ENCODE measurements around the gene CYSLTR2.
"Not testable (repeated sequence)": the region's sequence is repeated elsewhere in the genome, so short reads cannot be mapped to it uniquely, and the experiment has no call there.

Gene CYSLTR2

DNA sequence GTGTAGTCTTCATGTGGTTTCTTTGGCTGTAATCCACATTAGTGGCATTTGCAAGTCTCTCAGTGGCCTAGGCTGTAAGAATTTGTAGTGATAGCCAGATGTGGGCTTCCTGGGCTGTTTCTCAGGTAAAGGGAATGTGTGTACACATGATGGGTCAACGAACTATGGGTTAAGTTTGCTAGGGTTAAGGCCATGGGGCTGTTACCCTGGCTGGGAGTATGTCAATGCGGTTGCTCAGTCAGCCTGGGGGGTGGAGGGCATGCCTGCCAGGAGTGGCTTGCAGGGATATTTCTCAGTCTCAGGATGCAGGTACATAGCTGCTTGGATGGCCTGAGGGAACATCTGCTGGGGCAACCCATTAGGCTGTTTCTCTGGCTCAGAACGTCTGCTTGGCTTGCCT lies 13.4 kb downstream of the CYSLTR2 start:
- no peaks in the 10 kb centered on the region for H3K4me1 ChIP-seq (ENCODE audit: insufficient read depth, insufficient read length)
- no peak for TF ChIP-seq ZNF274 (IDR thresholded peaks at IDR 0.05; ENCODE audit: low read depth, low read length)
- TF ChIP-seq SUZ12 (IDR thresholded peaks at IDR 0.05; ENCODE audit: extremely low read depth, insufficient read depth, insufficient read length), result no peak
- no peak for TF ChIP-seq YY1 (IDR thresholded peaks at IDR 0.05; ENCODE audit: insufficient read depth, insufficient read length)
- no peaks in the 10 kb centered on the region for H3K27me3 ChIP-seq (ENCODE audit: insufficient read depth, insufficient read length)
- H3K9me3 ChIP-seq (ENCODE audit: insufficient read depth, low read length), result no peaks in the 10 kb centered on the region
- no peak overlapping the region for H3K9ac ChIP-seq (ENCODE audit: insufficient read length, low read depth)
- no peak overlapping the region for H3K4me3 ChIP-seq (ENCODE audit: insufficient read length, low read depth)
- H3K36me3 ChIP-seq (ENCODE audit: insufficient read depth, insufficient read length, low read length), result no peaks in the 10 kb centered on the region
- DNase-seq (ENCODE audit: low read depth, low spot score), result no peak

DNA sequence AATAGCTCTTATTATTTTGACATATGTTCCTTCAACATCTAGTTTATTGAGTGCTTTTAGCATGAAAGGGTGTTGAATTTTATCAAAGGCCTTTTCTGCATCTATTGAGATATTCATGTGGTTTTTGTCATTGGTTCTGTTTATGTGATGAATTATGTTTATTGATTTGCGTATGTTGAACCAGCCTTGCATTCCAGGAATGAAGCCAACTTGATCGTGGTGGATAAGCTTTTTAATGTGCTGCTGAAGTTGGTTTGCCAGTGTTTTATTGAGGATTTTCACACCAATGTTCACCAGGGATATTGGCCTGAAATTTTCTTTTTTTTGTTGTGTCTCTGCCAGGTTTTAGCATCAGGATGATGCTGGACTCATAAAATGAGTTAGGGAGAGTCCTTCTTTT lies 17.7 kb downstream of the CYSLTR2 start:
- not testable (repeated sequence) for H3K4me3 ChIP-seq (ENCODE audit: insufficient read length, low read depth); H3K9me3 ChIP-seq (ENCODE audit: insufficient read depth, low read length); H3K36me3 ChIP-seq (ENCODE audit: insufficient read depth, insufficient read length, low read length); H3K9ac ChIP-seq (ENCODE audit: insufficient read length, low read depth); H3K27me3 ChIP-seq (ENCODE audit: insufficient read depth, insufficient read length); DNase-seq (ENCODE audit: low read depth, low spot score); H3K4me1 ChIP-seq (ENCODE audit: insufficient read depth, insufficient read length)

DNA sequence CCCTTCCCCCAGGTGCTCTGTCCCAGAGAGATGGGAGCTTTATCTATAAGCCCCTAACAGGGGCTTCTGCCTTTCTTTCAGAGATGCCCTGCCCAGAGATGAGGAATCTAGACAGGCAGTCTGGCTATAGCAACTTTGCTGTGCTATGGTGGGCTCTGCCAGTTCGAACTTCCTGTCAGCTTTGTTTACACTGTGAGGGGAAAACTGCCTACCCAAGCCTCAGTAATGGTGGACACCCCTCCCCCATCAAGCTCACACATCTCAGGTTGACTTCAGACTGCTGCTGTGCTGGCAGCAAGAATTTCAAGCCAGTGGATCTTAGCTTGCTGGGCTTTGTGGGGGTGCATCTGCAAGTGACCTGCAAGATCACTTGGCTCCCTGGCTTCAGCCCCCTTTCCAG lies 21.5 kb downstream of the CYSLTR2 start:
- no peak for DNase-seq (ENCODE audit: low read depth, low spot score)
- no peak for TF ChIP-seq YY1 (IDR thresholded peaks at IDR 0.05; ENCODE audit: insufficient read depth, insufficient read length)
- Histone ChIP-seq H3K9me3 (ENCODE audit: insufficient read depth, low read length) (no peaks in the 10 kb centered on the region), H3K27me3 (ENCODE audit: insufficient read depth, insufficient read length) (no peaks in the 10 kb centered on the region), H3K4me3 (ENCODE audit: insufficient read length, low read depth) (no peak overlapping the region), H3K36me3 (ENCODE audit: insufficient read depth, insufficient read length, low read length) (no peaks in the 10 kb centered on the region), H3K9ac (ENCODE audit: insufficient read length, low read depth) (no peak overlapping the region), H3K4me1 (ENCODE audit: insufficient read depth, insufficient read length) (no peaks in the 10 kb centered on the region)

DNA sequence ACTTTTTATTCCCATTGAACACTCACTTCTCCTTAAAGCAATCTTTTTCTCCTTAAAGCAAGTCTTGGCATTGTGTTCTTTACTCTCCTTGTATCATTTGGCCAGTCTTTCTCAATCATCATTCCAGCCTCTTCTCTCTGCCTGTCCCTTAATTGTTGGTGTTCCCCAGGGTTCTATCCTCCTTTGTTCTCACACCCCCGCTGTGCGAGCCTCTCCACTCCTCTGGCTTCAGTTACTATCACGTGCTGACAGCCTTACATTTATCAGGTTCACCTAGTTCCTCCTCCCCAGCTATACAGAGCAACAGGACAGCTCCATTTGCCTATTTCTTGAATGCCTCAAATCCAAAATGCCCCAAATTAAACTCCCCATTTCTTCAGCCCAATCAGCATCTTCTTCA lies 24.6 kb downstream of the CYSLTR2 start:
- no peak overlapping the region for H3K9ac ChIP-seq (ENCODE audit: insufficient read length, low read depth)
- no peaks in the 10 kb centered on the region for H3K27me3 ChIP-seq (ENCODE audit: insufficient read depth, insufficient read length)
- no peaks in the 10 kb centered on the region for H3K4me1 ChIP-seq (ENCODE audit: insufficient read depth, insufficient read length)
- TF ChIP-seq SUZ12 (IDR thresholded peaks at IDR 0.05; ENCODE audit: extremely low read depth, insufficient read depth, insufficient read length) (no peak), ZNF274 (IDR thresholded peaks at IDR 0.05; ENCODE audit: low read depth, low read length) (no peak), YY1 (IDR thresholded peaks at IDR 0.05; ENCODE audit: insufficient read depth, insufficient read length) (no peak)
- DNase-seq (ENCODE audit: low read depth, low spot score), result no peak
- H3K9me3 ChIP-seq (ENCODE audit: insufficient read depth, low read length), result no peaks in the 10 kb centered on the region
- no peak overlapping the region for H3K4me3 ChIP-seq (ENCODE audit: insufficient read length, low read depth)
- no peaks in the 10 kb centered on the region for H3K36me3 ChIP-seq (ENCODE audit: insufficient read depth, insufficient read length, low read length)

DNA sequence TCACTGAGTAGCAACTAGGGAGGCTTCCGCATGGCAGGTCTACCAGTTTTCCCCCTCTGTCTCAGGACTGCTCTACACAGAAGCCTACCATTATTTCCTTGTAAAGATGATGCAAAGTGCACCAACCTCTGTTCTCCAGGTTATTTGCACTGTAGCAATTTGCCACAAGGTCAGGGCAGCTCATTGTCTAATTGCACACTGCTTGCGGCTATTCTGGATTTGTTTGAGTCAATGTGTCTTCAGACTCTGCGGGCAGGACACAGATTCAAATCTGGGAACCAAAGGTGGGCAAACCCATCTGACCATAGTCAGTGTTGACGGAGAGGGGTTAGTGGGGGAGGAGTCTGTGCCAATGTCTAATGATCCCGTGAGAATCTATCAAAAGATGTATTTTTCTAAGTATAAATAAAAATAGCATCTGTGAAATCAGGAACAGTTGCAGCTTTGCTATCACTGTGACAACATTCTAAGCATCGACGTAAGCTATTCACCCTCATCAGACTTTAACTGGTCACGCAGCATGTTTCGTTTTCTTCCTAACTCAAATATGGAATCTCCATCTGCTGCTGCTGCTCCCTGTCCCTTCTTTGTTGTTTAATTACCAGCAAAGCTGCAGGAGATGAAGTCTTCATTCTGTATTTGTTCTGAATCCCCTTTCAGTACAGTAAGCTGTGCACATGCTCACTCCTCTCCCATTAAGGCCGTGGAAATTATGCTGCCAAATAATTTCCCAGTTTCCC lies 26.4 kb downstream of the CYSLTR2 start:
- no peak overlapping the region for H3K9ac ChIP-seq (ENCODE audit: insufficient read length, low read depth)
- no peak for TF ChIP-seq YY1 (IDR thresholded peaks at IDR 0.05; ENCODE audit: insufficient read depth, insufficient read length)
- no peak for TF ChIP-seq SUZ12 (IDR thresholded peaks at IDR 0.05; ENCODE audit: extremely low read depth, insufficient read depth, insufficient read length)
- TF ChIP-seq ZNF274 (IDR thresholded peaks at IDR 0.05; ENCODE audit: low read depth, low read length), result no peak
- DNase-seq (ENCODE audit: low read depth, low spot score), result no peak
- H3K36me3 ChIP-seq (ENCODE audit: insufficient read depth, insufficient read length, low read length), result no peaks in the 10 kb centered on the region
- H3K4me1 ChIP-seq (ENCODE audit: insufficient read depth, insufficient read length), result no peaks in the 10 kb centered on the region
- H3K9me3 ChIP-seq (ENCODE audit: insufficient read depth, low read length), result no peaks in the 10 kb centered on the region
- H3K27me3 ChIP-seq (ENCODE audit: insufficient read depth, insufficient read length), result no peaks in the 10 kb centered on the region
- H3K4me3 ChIP-seq (ENCODE audit: insufficient read length, low read depth), result no peak overlapping the region

DNA sequence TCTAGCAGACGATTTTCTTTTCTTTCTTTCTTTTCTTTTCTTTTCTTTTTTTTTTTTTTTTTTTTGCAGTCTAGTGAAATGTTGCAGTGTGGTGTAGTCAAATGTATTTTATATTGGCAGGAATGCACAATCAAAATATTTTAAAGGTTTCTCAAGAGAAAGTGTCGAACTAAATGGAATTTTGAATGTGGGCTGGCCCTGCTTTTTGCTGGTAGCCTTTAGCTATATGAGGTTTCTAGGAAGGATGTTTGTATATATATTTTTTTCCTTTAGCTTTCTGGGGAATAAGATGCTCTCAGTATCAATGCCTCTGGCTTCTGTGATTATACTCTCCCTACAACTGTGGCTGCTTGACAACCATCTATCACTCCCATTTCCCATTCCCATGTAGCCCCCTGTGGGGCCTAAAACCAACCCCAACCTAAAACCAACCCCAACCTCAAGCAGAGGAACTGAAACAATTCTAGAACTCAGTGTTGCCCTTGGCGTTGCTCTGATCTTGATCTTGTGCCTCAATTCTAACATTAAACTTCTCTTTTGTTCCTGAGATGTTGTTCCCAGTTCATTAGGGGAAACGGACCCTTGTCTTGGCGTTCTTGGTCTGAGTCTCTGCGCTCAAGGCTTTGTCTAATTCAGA lies 27.1 kb downstream of the CYSLTR2 start:
- no peaks in the 10 kb centered on the region for H3K4me1 ChIP-seq (ENCODE audit: insufficient read depth, insufficient read length)
- no peak overlapping the region for H3K9ac ChIP-seq (ENCODE audit: insufficient read length, low read depth)
- H3K27me3 ChIP-seq (ENCODE audit: insufficient read depth, insufficient read length), result no peaks in the 10 kb centered on the region
- H3K36me3 ChIP-seq (ENCODE audit: insufficient read depth, insufficient read length, low read length), result no peaks in the 10 kb centered on the region
- no peak overlapping the region for H3K4me3 ChIP-seq (ENCODE audit: insufficient read length, low read depth)
- no peaks in the 10 kb centered on the region for H3K9me3 ChIP-seq (ENCODE audit: insufficient read depth, low read length)
- no peak for TF ChIP-seq YY1 (IDR thresholded peaks at IDR 0.05; ENCODE audit: insufficient read depth, insufficient read length)
- no peak for TF ChIP-seq ZNF274 (IDR thresholded peaks at IDR 0.05; ENCODE audit: low read depth, low read length)
- TF ChIP-seq SUZ12 (IDR thresholded peaks at IDR 0.05; ENCODE audit: extremely low read depth, insufficient read depth, insufficient read length), result no peak
- no peak for DNase-seq (ENCODE audit: low read depth, low spot score)

DNA sequence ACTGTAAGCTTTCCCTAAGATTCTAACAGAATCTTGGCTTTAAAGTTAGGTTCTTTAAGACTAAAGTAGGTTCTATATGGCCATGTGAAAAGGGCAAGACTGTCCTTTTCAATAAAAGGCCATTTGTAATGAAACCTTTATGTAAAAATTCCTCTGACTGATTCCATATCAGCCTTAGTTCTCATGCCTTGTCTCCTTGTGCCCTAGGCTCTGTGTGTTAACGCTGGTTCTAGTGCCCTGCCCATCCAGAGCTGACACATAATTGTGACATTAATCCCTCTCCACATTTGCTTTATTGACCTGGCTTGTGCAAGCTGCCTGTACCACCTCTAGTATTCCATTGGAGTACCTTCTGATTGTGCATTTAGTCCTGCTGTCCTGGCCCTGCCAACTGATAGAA lies 28.2 kb downstream of the CYSLTR2 start:
- no peak overlapping the region for H3K4me3 ChIP-seq (ENCODE audit: insufficient read length, low read depth)
- TF ChIP-seq SUZ12 (IDR thresholded peaks at IDR 0.05; ENCODE audit: extremely low read depth, insufficient read depth, insufficient read length), result no peak
- TF ChIP-seq YY1 (IDR thresholded peaks at IDR 0.05; ENCODE audit: insufficient read depth, insufficient read length), result no peak
- TF ChIP-seq ZNF274 (IDR thresholded peaks at IDR 0.05; ENCODE audit: low read depth, low read length), result no peak
- H3K27me3 ChIP-seq (ENCODE audit: insufficient read depth, insufficient read length), result no peaks in the 10 kb centered on the region
- no peak for DNase-seq (ENCODE audit: low read depth, low spot score)
- H3K9ac ChIP-seq (ENCODE audit: insufficient read length, low read depth), result no peak overlapping the region
- no peaks in the 10 kb centered on the region for H3K4me1 ChIP-seq (ENCODE audit: insufficient read depth, insufficient read length)
- no peaks in the 10 kb centered on the region for H3K36me3 ChIP-seq (ENCODE audit: insufficient read depth, insufficient read length, low read length)
- H3K9me3 ChIP-seq (ENCODE audit: insufficient read depth, low read length), result no peaks in the 10 kb centered on the region

Measured in NT2/D1 (cell line).